Measurements from ENCODE around the gene APLP1. TPM values are rescaled to one million over a fixed set of nuclear protein-coding genes. Genes with fewer than 3 reads are reported as not detected.
"Not testable (repeated sequence)": the region's sequence is repeated elsewhere in the genome, so short reads cannot be mapped to it uniquely, and the experiment has no call there.

APLP1 gene
- total and polyA plus RNA-seq, 4 donors, result 0.08 to 0.51 (median 0.16) TPM; not detected in 1

- no peak for TF ChIP-seq HNF4A (conservative IDR thresholded peaks at IDR 0.05)
- no peak for TF ChIP-seq SP1 (IDR thresholded peaks at IDR 0.05)
Observed at GRCh38 chr19:35833972-35834371, 34.4 kb upstream of the APLP1 start (continued).

- not testable (repeated sequence) for DNase-seq (ENCODE audit: low spot score); H3K36me3 ChIP-seq (ENCODE audit: control insufficient read depth in 4 of 4, insufficient read depth in 3 of 4, low read depth in 1 of 4, low read length in 3 of 4); H3K27me3 ChIP-seq (ENCODE audit: control insufficient read depth in 4 of 4, insufficient read depth in 4 of 4, low read length in 3 of 4); H3K27ac ChIP-seq (ENCODE audit: low read depth in 1 of 2, low read length in 2 of 2); H3K4me3 ChIP-seq (ENCODE audit: low read depth in 1 of 3, low read length in 3 of 3); H3K9me3 ChIP-seq (ENCODE audit: control insufficient read depth in 4 of 4, low read length in 3 of 4); H3K4me1 ChIP-seq (ENCODE audit: control insufficient read depth in 4 of 4, insufficient read depth in 4 of 4, low read length in 3 of 4); H3K9ac ChIP-seq (ENCODE audit: low read depth in 1 of 2, low read length in 2 of 2)
- WGBS, result 51% methylated on average over 11 of the region's 11 CpGs
Observed at GRCh38 chr19:35836096-35836495, 32.3 kb upstream of the APLP1 start.

- 74% methylated on average over 13 of the region's 13 CpGs for WGBS
- Histone ChIP-seq H3K4me1 (ENCODE audit: control insufficient read depth in 4 of 4, insufficient read depth in 4 of 4, low read length in 3 of 4) (peaks cover 0 to 6% (median 5%) of the 10 kb centered on the region in 4 donors), H3K36me3 (ENCODE audit: control insufficient read depth in 4 of 4, insufficient read depth in 3 of 4, low read depth in 1 of 4, low read length in 3 of 4) (no peaks in the 10 kb centered on the region), H3K27ac (ENCODE audit: low read depth in 1 of 2, low read length in 2 of 2) (no peak overlapping the region), H3K9ac (ENCODE audit: low read depth in 1 of 2, low read length in 2 of 2) (no peak overlapping the region), H3K4me3 (ENCODE audit: low read depth in 1 of 3, low read length in 3 of 3) (no peak overlapping the region), H3K27me3 (ENCODE audit: control insufficient read depth in 4 of 4, insufficient read depth in 4 of 4, low read length in 3 of 4) (peaks cover 0 to 11% (median 9%) of the 10 kb centered on the region in 4 donors), H3K9me3 (ENCODE audit: control insufficient read depth in 4 of 4, low read length in 3 of 4) (peaks cover 0 to 3% (median 1%) of the 10 kb centered on the region in 4 donors)
- no peak for DNase-seq (ENCODE audit: low spot score)
- TF ChIP-seq MAX (IDR thresholded peaks at IDR 0.05), result no peak
Observed at GRCh38 chr19:35841961-35842595, 26.3 kb upstream of the APLP1 start.

GRCh38 chr19:35842666-35843272, 25.6 kb upstream of the APLP1 start:
- WGBS, result 77% methylated on average over 4 of the region's 4 CpGs
- Histone ChIP-seq H3K27me3 (ENCODE audit: control insufficient read depth in 4 of 4, insufficient read depth in 4 of 4, low read length in 3 of 4) (peaks cover 0 to 11% (median 9%) of the 10 kb centered on the region in 4 donors), H3K4me3 (ENCODE audit: low read depth in 1 of 3, low read length in 3 of 3) (no peak overlapping the region), H3K27ac (ENCODE audit: low read depth in 1 of 2, low read length in 2 of 2) (no peak overlapping the region), H3K4me1 (ENCODE audit: control insufficient read depth in 4 of 4, insufficient read depth in 4 of 4, low read length in 3 of 4) (peaks cover 0 to 6% (median 5%) of the 10 kb centered on the region in 4 donors), H3K9ac (ENCODE audit: low read depth in 1 of 2, low read length in 2 of 2) (no peak overlapping the region), H3K9me3 (ENCODE audit: control insufficient read depth in 4 of 4, low read length in 3 of 4) (peaks cover 0 to 3% (median 1%) of the 10 kb centered on the region in 4 donors), H3K36me3 (ENCODE audit: control insufficient read depth in 4 of 4, insufficient read depth in 3 of 4, low read depth in 1 of 4, low read length in 3 of 4) (no peaks in the 10 kb centered on the region)
- TF ChIP-seq RXRA (IDR thresholded peaks at IDR 0.05) (no peak), CTCF (IDR thresholded peaks at IDR 0.05; ENCODE audit: low read depth, low read length, missing input control) (no peak), HNF4A (conservative IDR thresholded peaks at IDR 0.05) (no peak), FOXA1 (IDR thresholded peaks at IDR 0.05) (no peak), RAD21 (IDR thresholded peaks at IDR 0.05) (no peak), FOXA2 (IDR thresholded peaks at IDR 0.05) (no peak), ATF3 (IDR thresholded peaks at IDR 0.05) (no peak), TAF1 (conservative IDR thresholded peaks at IDR 0.05) (no peak), YY1 (IDR thresholded peaks at IDR 0.05) (no peak), ZBTB33 (IDR thresholded peaks at IDR 0.05) (no peak), SP1 (IDR thresholded peaks at IDR 0.05) (no peak), EGR1 (IDR thresholded peaks at IDR 0.05; ENCODE audit: low read depth in 2 of 2) (no peak), HNF4G (IDR thresholded peaks at IDR 0.05) (no peak), REST (IDR thresholded peaks at IDR 0.05) (no peak), JUND (IDR thresholded peaks at IDR 0.05) (no peak), GABPA (IDR thresholded peaks at IDR 0.05 in 1 of 2, conservative IDR thresholded peaks at IDR 0.05 in 1 of 2) (no peak), NR2F2 (IDR thresholded peaks at IDR 0.05) (no peak), MAX (IDR thresholded peaks at IDR 0.05) (no peak)
- DNase-seq (ENCODE audit: low spot score), result no peak

All from liver (tissue), 9 donors.